Measurements from ENCODE around the gene RICTOR. TPM values are rescaled to one million over a fixed set of nuclear protein-coding genes. Genes with fewer than 3 reads are reported as not detected.
A peak's percentile ranks its signal among the peaks of the same experiment; 100 is the strongest.
"Not testable (repeated sequence)": the region's sequence is repeated elsewhere in the genome, so short reads cannot be mapped to it uniquely, and the experiment has no call there.

The RICTOR gene
- total RNA-seq, 1 donor: 39.3 TPM

DNA sequence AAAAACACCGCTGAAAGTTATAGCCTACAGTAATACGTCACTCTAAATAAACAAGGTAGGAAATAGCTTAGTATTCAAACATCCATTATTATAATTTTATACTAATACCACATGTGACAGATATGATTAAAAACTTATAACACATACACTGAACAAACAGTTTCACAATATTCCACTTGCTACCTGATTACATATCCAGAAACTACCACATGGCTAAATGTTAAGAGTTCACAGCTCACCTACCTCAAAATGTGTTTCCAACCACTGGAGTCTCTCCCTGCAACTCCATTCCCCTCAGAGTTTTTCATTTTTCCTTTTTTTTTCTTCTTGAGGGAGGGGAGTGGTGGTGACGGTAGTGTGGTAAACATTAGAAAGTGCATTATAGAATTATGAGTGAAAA, 12.1 kb downstream of the RICTOR start:
- no peak for DNase-seq (ENCODE audit: low read depth in 2 of 3, low spot score in 2 of 3)

GRCh38 chr5:39059064-39059463, 15.1 kb downstream of the RICTOR start:
- no peak for DNase-seq (ENCODE audit: low read depth in 2 of 3, low spot score in 2 of 3)

GRCh38 chr5:39058178-39058921, 15.8 kb downstream of the RICTOR start:
- no peak for DNase-seq (ENCODE audit: low read depth in 2 of 3, low spot score in 2 of 3)

GRCh38 chr5:39057734-39058133, 16.5 kb downstream of the RICTOR start:
- peak in 1 of 3 donors; percentile 36 for DNase-seq (ENCODE audit: low read depth in 2 of 3, low spot score in 2 of 3)

GRCh38 chr5:39055768-39056398, 18.3 kb downstream of the RICTOR start:
- no peak for DNase-seq (ENCODE audit: low read depth in 2 of 3, low spot score in 2 of 3)

DNA sequence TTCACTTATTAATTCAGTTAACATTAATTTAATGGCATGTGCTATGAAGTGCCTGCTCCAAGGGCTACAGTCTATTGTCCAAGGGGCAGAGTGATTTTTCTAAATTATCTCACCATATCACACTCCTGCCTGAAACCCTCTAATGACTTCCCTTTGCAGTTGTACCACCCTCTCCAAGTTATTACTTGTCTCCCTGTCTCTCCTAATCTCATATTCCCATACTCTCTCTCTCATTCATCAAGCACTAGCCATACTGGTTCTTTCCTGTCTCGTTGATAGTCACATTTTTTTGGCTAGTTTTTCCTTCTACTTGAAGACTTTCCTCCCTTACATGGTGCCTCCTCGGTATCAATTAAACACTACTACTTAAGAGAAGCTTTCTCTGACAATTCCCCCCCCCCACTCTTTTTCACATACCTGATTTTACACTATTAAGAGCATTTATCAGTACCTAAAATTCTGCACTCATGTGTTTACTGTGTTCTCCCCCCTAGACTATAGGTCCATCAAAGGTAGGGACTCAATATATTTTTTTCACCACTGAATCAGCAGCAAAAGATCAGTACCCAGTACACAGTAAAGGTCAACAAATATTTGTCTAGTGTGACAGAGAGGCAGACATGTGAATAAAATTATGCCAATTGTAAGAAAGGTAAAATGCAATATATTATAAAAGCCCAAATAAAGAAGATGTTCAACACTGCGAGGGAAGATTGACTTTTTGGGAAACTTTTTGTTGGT, 19.0 kb downstream of the RICTOR start:
- DNase-seq (ENCODE audit: low read depth in 2 of 3, low spot score in 2 of 3): no peak

GRCh38 chr5:39053189-39053588, 21.0 kb downstream of the RICTOR start:
- DNase-seq (ENCODE audit: low read depth in 2 of 3, low spot score in 2 of 3): no peak

DNA sequence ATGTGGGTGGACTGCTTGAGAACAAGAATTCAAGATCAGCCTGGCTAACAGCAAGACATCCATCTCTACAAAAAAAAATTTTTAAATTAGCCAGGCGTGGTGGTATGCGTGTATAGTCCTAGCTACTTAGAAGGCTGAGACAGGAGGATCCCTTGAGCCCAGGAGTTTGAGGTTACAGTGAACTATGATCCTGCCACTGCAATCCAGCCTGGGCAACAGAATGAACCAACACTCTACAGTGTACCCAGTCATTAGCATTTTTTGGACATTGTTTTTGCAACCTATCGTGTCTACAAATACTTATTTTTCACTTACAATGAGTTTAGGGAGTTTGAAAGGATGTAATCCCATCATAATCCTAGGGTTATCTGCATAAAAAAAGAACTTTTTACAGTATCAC, 22.1 kb downstream of the RICTOR start:
- DNase-seq (ENCODE audit: low read depth in 2 of 3, low spot score in 2 of 3): no peak

DNA sequence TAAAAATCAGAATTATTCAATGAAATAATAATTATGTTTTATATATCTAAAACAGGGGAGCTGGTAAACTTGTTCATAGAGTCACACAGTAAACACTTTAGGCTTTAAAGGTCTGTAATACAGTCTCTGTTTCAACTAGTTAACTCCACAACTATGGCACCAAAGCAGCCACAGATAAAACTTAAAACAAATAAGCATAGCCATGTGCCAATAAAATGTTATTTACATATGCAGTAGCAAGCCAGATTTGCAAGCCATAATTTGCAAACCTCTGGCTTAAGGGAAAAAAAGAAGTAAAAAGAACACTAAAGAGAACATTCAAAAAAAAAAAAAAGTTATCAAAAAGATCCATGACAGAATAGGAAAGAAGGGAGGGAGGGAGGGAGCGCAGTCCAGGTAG, 24.9 kb downstream of the RICTOR start:
- DNase-seq (ENCODE audit: low read depth in 2 of 3, low spot score in 2 of 3): no peak

- no peak for DNase-seq (ENCODE audit: low read depth in 2 of 3, low spot score in 2 of 3)
Observed at GRCh38 chr5:39040875-39041274, 33.3 kb downstream of the RICTOR start.

DNA sequence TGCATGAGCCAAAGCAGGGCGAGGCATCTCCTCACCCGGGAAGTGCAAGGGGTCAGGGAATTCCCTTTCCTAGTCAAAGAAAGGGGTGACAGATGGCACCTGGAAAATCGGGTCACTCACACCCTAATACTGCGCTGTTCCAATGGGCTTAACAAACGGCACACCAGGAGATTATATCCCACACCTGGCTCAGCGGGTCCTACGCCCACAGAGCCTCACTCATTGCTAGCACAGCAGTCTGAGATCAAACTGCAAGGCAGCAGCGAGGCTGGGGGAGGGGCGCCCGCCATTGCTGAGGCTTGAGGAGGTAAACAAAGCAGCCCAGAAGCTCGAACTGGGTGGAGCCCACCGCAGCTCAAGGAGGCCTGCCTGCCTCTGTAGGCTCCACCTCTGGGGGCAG, 39.7 kb downstream of the RICTOR start:
- not testable (repeated sequence) for DNase-seq (ENCODE audit: low read depth in 2 of 3, low spot score in 2 of 3)

DNA sequence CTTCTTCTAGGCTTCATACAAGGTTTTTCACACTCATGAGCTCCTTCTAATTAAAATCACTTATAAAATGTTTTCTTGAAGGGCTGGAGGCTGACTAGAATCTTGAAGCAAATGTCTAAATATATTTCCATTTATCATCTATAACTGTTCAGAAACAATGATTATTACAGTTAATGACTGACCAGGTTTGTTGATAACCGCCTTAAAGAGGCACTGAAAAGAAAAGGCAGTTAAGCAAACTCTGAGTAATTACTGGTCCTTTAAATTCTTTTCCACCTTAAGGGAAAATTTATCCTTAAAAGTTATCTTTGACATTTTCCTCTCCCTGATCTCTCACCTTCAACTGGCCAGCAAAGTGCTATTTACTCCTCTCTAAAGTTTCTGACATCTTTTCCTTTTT, 43.2 kb downstream of the RICTOR start:
- DNase-seq (ENCODE audit: low read depth in 2 of 3, low spot score in 2 of 3): no peak

GRCh38 chr5:39025456-39025855, 48.7 kb downstream of the RICTOR start:
- DNase-seq (ENCODE audit: low read depth in 2 of 3, low spot score in 2 of 3): peak in 1 of 3 donors; percentile 7

DNA sequence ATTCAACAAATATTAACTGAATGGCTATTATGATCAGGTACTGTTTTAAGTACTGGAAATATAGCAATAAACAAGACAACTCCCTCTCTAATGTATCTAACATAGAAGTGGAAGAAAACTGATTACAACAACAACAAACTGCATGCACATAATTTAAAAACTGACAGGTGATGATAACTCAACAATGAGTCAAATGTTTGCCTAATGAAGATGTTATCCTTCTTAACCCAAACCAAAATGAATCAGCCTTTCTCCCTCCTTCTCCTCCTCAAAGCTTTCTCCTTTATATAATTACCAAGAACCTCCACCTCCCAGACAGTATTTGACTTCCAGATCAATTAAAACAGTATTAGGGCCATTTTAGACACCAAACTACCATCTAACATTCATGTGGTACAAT, 49.3 kb downstream of the RICTOR start:
- no peak for DNase-seq (ENCODE audit: low read depth in 2 of 3, low spot score in 2 of 3)

DNA sequence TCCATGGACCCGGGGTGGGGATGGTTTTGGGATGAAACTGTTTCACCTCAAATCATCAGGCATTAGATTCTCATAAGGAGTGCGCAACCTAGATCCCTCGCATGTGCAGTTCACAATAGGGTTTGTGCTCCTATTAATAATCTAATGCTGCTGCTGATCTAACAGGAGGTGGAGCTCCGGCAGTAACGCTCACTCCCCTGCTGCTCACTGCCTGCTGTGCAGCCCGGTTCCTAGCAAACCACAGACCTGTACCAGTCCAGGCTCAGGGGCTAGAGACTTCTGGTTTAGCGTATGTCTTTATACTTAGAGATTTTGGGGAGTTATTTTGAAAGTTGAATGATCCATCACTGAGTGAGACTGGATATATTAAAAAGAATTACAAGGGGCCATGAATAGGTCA, 50.2 kb downstream of the RICTOR start:
- no peak for DNase-seq (ENCODE audit: low read depth in 2 of 3, low spot score in 2 of 3)

- no peak for DNase-seq (ENCODE audit: low read depth in 2 of 3, low spot score in 2 of 3)
Observed at GRCh38 chr5:39023121-39023520, 51.1 kb downstream of the RICTOR start.

- DNase-seq (ENCODE audit: low read depth in 2 of 3, low spot score in 2 of 3): no peak
Observed at GRCh38 chr5:39022151-39022550, 52.0 kb downstream of the RICTOR start.

- DNase-seq (ENCODE audit: low read depth in 2 of 3, low spot score in 2 of 3): no peak
Observed at GRCh38 chr5:39021413-39021812, 52.8 kb downstream of the RICTOR start.

GRCh38 chr5:39020458-39020857, 53.7 kb downstream of the RICTOR start:
- no peak for DNase-seq (ENCODE audit: low read depth in 2 of 3, low spot score in 2 of 3)

DNA sequence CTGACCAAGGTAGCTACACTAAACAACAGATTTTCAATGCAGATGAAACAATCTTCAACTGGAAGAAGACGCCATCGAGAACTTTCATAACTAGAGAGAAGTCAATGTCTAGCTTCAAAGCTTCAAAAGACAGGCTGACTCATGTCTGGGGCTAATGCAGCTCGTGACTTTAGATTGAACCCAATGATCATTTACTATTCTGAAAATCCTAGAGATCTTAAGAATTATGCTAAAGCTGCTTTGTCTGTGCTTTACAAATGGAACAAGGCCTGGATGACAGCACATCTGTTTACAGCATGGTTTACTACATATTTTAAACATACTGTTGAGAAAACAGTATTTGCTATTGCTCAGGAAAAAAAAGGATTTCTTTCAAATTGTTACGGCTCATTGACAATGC, 54.9 kb downstream of the RICTOR start:
- DNase-seq (ENCODE audit: low read depth in 2 of 3, low spot score in 2 of 3): no peak

DNA sequence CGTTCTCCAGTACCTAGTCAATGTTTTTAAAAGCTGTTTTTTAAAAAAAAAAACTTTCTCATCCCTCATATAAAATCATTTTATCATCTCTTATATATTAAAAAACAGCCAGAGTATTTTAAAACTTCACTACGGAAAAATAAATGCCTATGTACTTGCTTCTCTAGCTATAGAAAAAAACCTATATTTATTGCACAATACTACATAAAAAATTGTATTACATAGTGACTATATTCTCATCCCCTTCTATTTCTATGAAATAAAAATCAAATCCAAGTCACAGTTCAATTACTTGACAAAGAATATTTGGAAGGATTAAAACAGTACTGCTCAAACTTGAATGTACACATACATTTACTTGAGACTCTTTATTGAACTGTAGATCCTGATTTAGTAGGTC, 56.7 kb downstream of the RICTOR start:
- no peak for DNase-seq (ENCODE audit: low read depth in 2 of 3, low spot score in 2 of 3)

Measured in hematopoietic multipotent progenitor cell (in vitro differentiated cells).